H1 (cell line): ENCODE data around the gene RAPGEF5. TPM values are rescaled to one million over a fixed set of nuclear protein-coding genes. Genes with fewer than 3 reads are reported as not detected.

Experiments
- CTCF ChIA-PET: fragments of 300-600 bp; sonication (Branson Sonifier 250); formaldehyde crosslinking; loops from one replicate; lab custom pipeline; 2021; ENCODE audit not compliant: partially characterized antibody; lab: Charles Lee
- POLR2A ChIA-PET: fragments of 300-600 bp; sonication (Branson Sonifier 250); formaldehyde crosslinking; loops from one replicate; lab custom pipeline; 2021; ENCODE audit warnings: inconsistent platforms; ENCODE audit not compliant: partially characterized antibody; lab: Charles Lee
- DNase-seq, 2 experiments: peaks; one replicate each; pipeline versions ENCODE4 v3.0.0 to v3.0.0-alpha.2; 2010 to 2022; ENCODE audit warnings: low spot score in 2 of 2, low read depth in 1 of 2, mixed read lengths in 1 of 2
- FAIRE-seq: peaks from 2 replicates; lab custom pipeline; 2011; peaks lifted over from hg19 to GRCh38; lab: Jason Lieb, UNC
- H2AFZ ChIP-seq: 2 replicates; pipeline ENCODE4 v1.8.1; 2012; ENCODE audit warnings: low read length, inconsistent platforms
- H2AK5ac ChIP-seq: 2 replicates; pipeline ENCODE4 v1.6.1; 2013; ENCODE audit warnings: low read depth, low read length
- H2BK120ac ChIP-seq: replicated peaks from 2 replicates; pipeline ENCODE3; 2013; ENCODE audit warnings: low read depth, low read length, inconsistent platforms
- H2BK12ac ChIP-seq: 2 replicates; pipeline ENCODE4 v1.6.1; 2013; ENCODE audit warnings: low read depth, low read length
- H2BK15ac ChIP-seq: 2 replicates; pipeline ENCODE4 v1.6.1; 2013; ENCODE audit warnings: low read length
- H2BK20ac ChIP-seq: 2 replicates; pipeline ENCODE4 v1.6.1; 2013; ENCODE audit warnings: low read length
- H2BK5ac ChIP-seq: 2 replicates; pipeline ENCODE4 v1.6.1; 2013; ENCODE audit warnings: low read depth, low read length
- H3K14ac ChIP-seq: 2 replicates; pipeline ENCODE4 v1.6.1; 2013; ENCODE audit warnings: inconsistent platforms; ENCODE audit not compliant: insufficient read length
- H3K18ac ChIP-seq: 2 replicates; pipeline ENCODE4 v1.6.1; 2013; ENCODE audit warnings: low read length; ENCODE audit errors: extremely low read depth
- H3K23ac ChIP-seq: 2 replicates; pipeline ENCODE4 v1.6.1; 2013; ENCODE audit warnings: inconsistent platforms; ENCODE audit not compliant: insufficient read length
- H3K23me2 ChIP-seq: 2 replicates; pipeline ENCODE4 v1.6.1; 2013; ENCODE audit warnings: low read depth, low read length
- H3K27ac ChIP-seq: 2 replicates; pipeline ENCODE4 v1.6.1; 2011; ENCODE audit warnings: low read depth, low read length, inconsistent platforms
- H3K27me3 ChIP-seq, 4 experiments: replicated peaks in 1 of 4; 1 replicate in 1 of 4; 2 replicates in 3 of 4; pipeline versions ENCODE4 v1.6.1 to v1.8.1; 2011 to 2013; ENCODE audit warnings: low read length in 3 of 4, mild to moderate bottlenecking in 3 of 4, inconsistent platforms in 2 of 4, mixed read lengths in 2 of 4, moderate library complexity in 1 of 4; ENCODE audit not compliant: control insufficient read depth in 3 of 4, insufficient read depth in 3 of 4; ENCODE audit errors: extremely low read depth in 1 of 4
- H3K36me3 ChIP-seq, 4 experiments: 2 replicates each; pipeline versions ENCODE4 v1.6.1 to v1.8.1; 2011 to 2013; ENCODE audit warnings: mild to moderate bottlenecking in 4 of 4, low read length in 3 of 4, moderate library complexity in 2 of 4, control low read depth in 1 of 4, inconsistent platforms in 1 of 4; ENCODE audit not compliant: insufficient read depth in 4 of 4, control insufficient read depth in 2 of 4
- H3K4ac ChIP-seq: replicated peaks from 2 replicates; pipeline ENCODE3; 2013; ENCODE audit warnings: low read length, low read depth, mixed read lengths, inconsistent platforms; ENCODE audit not compliant: insufficient read length
- H3K4me1 ChIP-seq, 4 experiments: replicated peaks in 1 of 4; 1 replicate in 1 of 4; 2 replicates in 3 of 4; pipeline versions ENCODE4 v1.6.1 to v1.8.1; 2011 to 2013; ENCODE audit warnings: low read length in 3 of 4, inconsistent platforms in 2 of 4, mixed read lengths in 1 of 4; ENCODE audit not compliant: insufficient read depth in 4 of 4, control insufficient read depth in 3 of 4
- H3K4me2 ChIP-seq, 2 experiments: 2 replicates each; pipeline versions ENCODE4 v1.6.1 to v1.8.1; 2011 to 2013; ENCODE audit warnings: low read depth in 2 of 2, low read length in 2 of 2, control low read depth in 1 of 2, inconsistent platforms in 1 of 2, mild to moderate bottlenecking in 1 of 2; ENCODE audit not compliant: insufficient read depth in 1 of 2
- H3K4me3 ChIP-seq, 4 experiments: fragments of 200-600, 300-600 bp in 1 of 4; sonication (generic), shearing (Covaris generic), sonication (Bioruptor Twin) in 1 of 4; 2 replicates each; pipeline versions ENCODE4 v1.5.1 to v1.8.1; 2011 to 2016; ENCODE audit warnings: low read length in 4 of 4, low read depth in 3 of 4, control low read depth in 2 of 4, inconsistent platforms in 2 of 4, mild to moderate bottlenecking in 2 of 4, mixed read lengths in 1 of 4, moderate library complexity in 1 of 4; ENCODE audit not compliant: insufficient read depth in 2 of 4; ENCODE audit errors: extremely low read depth in 1 of 4
- H3K56ac ChIP-seq: replicated peaks from 2 replicates; pipeline ENCODE3; 2013; ENCODE audit warnings: low read depth, mild to moderate bottlenecking, mixed read lengths, low read length, inconsistent platforms; ENCODE audit not compliant: insufficient read length
- H3K79me1 ChIP-seq: 2 replicates; pipeline ENCODE4 v1.6.1; 2013; ENCODE audit warnings: low read depth, low read length, control low read depth
- H3K79me2 ChIP-seq, 2 experiments: 2 replicates each; pipeline versions ENCODE4 v1.6.1 to v1.8.1; 2012 to 2013; ENCODE audit warnings: low read length in 2 of 2, mild to moderate bottlenecking in 2 of 2, inconsistent platforms in 1 of 2; ENCODE audit not compliant: insufficient read depth in 2 of 2, control insufficient read depth in 1 of 2
- H3K9ac ChIP-seq, 4 experiments: replicated peaks in 1 of 4; 1 replicate in 1 of 4; 2 replicates in 3 of 4; pipeline versions ENCODE4 v1.6.1 to v1.8.1; 2011 to 2013; ENCODE audit warnings: low read depth in 3 of 4, low read length in 3 of 4, control low read depth in 2 of 4, mild to moderate bottlenecking in 2 of 4, moderate library complexity in 2 of 4, inconsistent platforms in 1 of 4; ENCODE audit errors: extremely low read depth in 1 of 4
- H3K9me3 ChIP-seq, 2 experiments: 2 replicates each; pipeline versions ENCODE4 v1.6.1 to v1.8.1; 2012 to 2013; ENCODE audit warnings: mild to moderate bottlenecking in 2 of 2, moderate library complexity in 2 of 2, control low read depth in 1 of 2, inconsistent platforms in 1 of 2, low read depth in 1 of 2, low read length in 1 of 2, mixed read lengths in 1 of 2; ENCODE audit not compliant: insufficient read depth in 2 of 2
- H4K20me1 ChIP-seq, 2 experiments: replicated peaks in 1 of 2; 2 replicates each; pipeline versions ENCODE3 to v1.8.1; 2011 to 2013; ENCODE audit warnings: inconsistent platforms in 2 of 2, low read length in 2 of 2, mild to moderate bottlenecking in 1 of 2; ENCODE audit not compliant: insufficient read depth in 2 of 2, control insufficient read depth in 1 of 2
- H4K5ac ChIP-seq: 2 replicates; pipeline ENCODE4 v1.6.1; 2013; ENCODE audit warnings: low read length, low read depth, mixed read lengths, inconsistent platforms; ENCODE audit not compliant: insufficient read length
- H4K8ac ChIP-seq: 2 replicates; pipeline ENCODE4 v1.8.0; 2013; ENCODE audit warnings: mild to moderate bottlenecking, moderate library complexity, low read length, inconsistent platforms; ENCODE audit not compliant: insufficient read depth; ENCODE audit errors: extremely low read depth
- H4K91ac ChIP-seq: replicated peaks from 2 replicates; pipeline ENCODE3; 2013; ENCODE audit warnings: low read length, mixed read lengths, inconsistent platforms; ENCODE audit not compliant: insufficient read length
- KDM4A ChIP-seq: IDR thresholded peaks from one replicate; pipeline ENCODE4 v1.7.1; 2012; ENCODE audit warnings: low read depth, mild to moderate bottlenecking, moderate library complexity, low read length, inconsistent platforms; ENCODE audit not compliant: severe bottlenecking
- SIX5 ChIP-seq: IDR thresholded peaks from 2 replicates; pipeline ENCODE4 v1.6.1; 2011; ENCODE audit warnings: mild to moderate bottlenecking, low read depth, low read length
- TAF1 ChIP-seq: IDR thresholded peaks from 2 replicates; pipeline ENCODE4 v1.6.1; 2011; ENCODE audit warnings: mild to moderate bottlenecking, low read depth, low read length
- WGBS, 2 experiments: shearing (Covaris generic) in 1 of 2; methylation state at CpG; one replicate each; pipeline versions ENCODE4 v1.1.6 to v1.1.7; 2013 to 2015; ENCODE audit warnings: low lambda C conversion rate in 2 of 2, mixed read lengths in 2 of 2, inconsistent platforms in 1 of 2, low coverage in 1 of 2, missing lambda C conversion rate in 1 of 2; ENCODE audit not compliant: insufficient replicate concordance in 2 of 2, insufficient coverage in 1 of 2, insufficient read length in 1 of 2; ENCODE audit errors: extremely low coverage in 1 of 2, missing lambda C conversion rate in 1 of 2; 5-methylcytosine and 5-hydroxymethylcytosine counted together
- polyA plus RNA-seq, 7 experiments: library from polyadenylated mRNA; depleted of rRNA in 3 of 7; stranded (reverse) in 5 of 7; unstranded in 2 of 7; fragments of >200 nt in 5 of 7; fragments of 200-250 nt in 2 of 7; gene quantifications; 1 replicate in 5 of 7; 2 replicates in 1 of 7; 4 replicates in 1 of 7; pipeline versions ENCODE4 v1.2.1 to v1.2.3, GENCODE V29; 2011 to 2013; ENCODE audit warnings: missing spikeins in 2 of 7, mixed read lengths in 2 of 7
- total RNA-seq: library from RNA; stranded (reverse); fragmentation: NEBNext Ultra II Directional; extraction: Animal tissue kit (Norgen Biotek cat#: 25700); gene quantifications from 2 replicates; pipeline ENCODE4 v1.2.1, GENCODE V29; 2021
- TF ChIP-seq, protein P1 (sequence below): IDR thresholded peaks from 2 replicates; pipeline ENCODE4 v1.6.1; 2012; ENCODE audit warnings: inconsistent platforms
- TF ChIP-seq, protein P2 (sequence below): IDR thresholded peaks from 2 replicates; pipeline ENCODE4 v1.6.1; 2012; ENCODE audit warnings: inconsistent platforms
- TF ChIP-seq, protein P3 (sequence below): IDR thresholded peaks from 2 replicates; pipeline ENCODE4 v1.6.1; 2011; ENCODE audit warnings: low read depth, mild to moderate bottlenecking, low read length; ENCODE audit not compliant: insufficient read depth

RAPGEF5 gene
- total and polyA plus RNA-seq, 2 of the 8 experiments (the other 6 are each of a cell fraction or from before 2014, with no cell fraction given) = 4.4 to 22.9 TPM

DNA sequence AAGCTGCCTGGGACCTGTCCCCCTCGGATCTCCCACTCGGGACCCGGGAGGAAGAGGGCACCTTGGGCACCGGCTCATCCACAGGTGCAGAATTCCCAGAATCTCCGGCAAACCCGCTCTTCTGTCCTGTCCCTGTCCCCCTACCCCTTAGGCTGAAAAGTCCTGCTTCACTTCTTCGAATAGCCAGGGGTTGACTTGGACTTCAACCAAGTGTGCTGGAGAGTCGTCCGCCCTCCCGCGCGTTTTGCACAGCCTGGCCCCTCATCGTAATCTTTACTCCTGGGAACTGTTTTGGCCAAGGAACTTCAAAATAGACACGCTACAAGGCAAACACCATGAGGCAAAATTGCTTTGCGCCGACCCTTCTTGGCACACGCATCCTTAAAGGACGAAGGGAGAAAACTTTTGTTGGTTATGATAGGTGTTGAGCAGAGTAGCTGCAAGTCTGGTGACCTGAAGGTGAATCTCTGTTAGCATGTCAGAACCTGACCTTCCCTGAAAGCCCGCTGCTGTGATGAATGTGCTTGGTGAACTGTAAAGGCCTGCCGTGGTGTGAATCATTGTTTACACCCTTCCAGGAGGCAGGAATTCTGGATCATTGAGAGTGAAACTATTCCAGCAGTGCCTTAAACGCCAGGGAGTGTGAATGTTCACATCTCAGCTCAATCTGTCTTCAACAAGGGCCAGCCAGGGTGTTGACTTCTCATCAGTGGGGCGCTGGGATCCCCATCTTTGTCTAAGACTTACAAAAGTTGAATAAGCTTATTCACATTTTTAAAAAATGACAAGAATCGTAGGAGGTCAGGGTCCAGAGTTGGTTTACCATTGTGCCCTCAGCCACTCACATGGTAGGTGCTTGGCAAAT is 589 bp upstream of the RAPGEF5 start:
- FAIRE-seq = no peak
- POLR2A ChIA-PET = no interaction called here

More for the DNA sequence above, 589 bp upstream of the RAPGEF5 start:
- Histone ChIP-seq H2AFZ (peak overlapping the region; percentile 66), H4K8ac (peak overlapping the region; percentile 64; the same call in 1 of the 2 replicates), H3K9me3 (peaks cover 0 to 3% of the 10 kb centered on the region in 2 experiments; a peak in 1 of 4 replicates), H3K56ac (no peak overlapping the region), H2BK20ac (no peak overlapping the region), H4K20me1 (no peaks in the 10 kb centered on the region), H2AK5ac (no peak overlapping the region), H2BK15ac (no peak overlapping the region), H3K4ac (no peak overlapping the region), H3K4me3 (peak overlapping the region; percentile 51 to 75 (median 62)), H3K4me2 (peak overlapping the region; percentile 73 to 79), H3K27me3 (peaks cover 0 to 14% (median 7%) of the 10 kb centered on the region in 4 experiments; a peak in 5 of 7 replicates), H3K9ac (no peak overlapping the region), H3K14ac (no peak overlapping the region), H3K4me1 (peaks cover 0 to 11% (median 9%) of the 10 kb centered on the region in 4 experiments; a peak in 4 of 7 replicates), H3K27ac (no peak overlapping the region), H2BK5ac (0 out of 2 replicates have a peak overlapping the region, but pooled peaks have one; percentile 9), H2BK120ac (no peak overlapping the region), H3K23ac (no peak overlapping the region), H3K79me1 (no peaks in the 10 kb centered on the region), H2BK12ac (0 out of 2 replicates have a peak overlapping the region, but pooled peaks have one; percentile 43), H3K23me2 (peaks cover 7% of the 10 kb centered on the region; the same call in 1 of the 2 replicates), H3K79me2 (peaks cover 6 to 38% of the 10 kb centered on the region in 2 experiments), H4K5ac (no peak overlapping the region), H4K91ac (no peak overlapping the region), H3K36me3 (peaks cover 0 to 8% (median 2%) of the 10 kb centered on the region in 4 experiments; a peak in 2 of 8 replicates), H3K18ac (peak overlapping the region; percentile 65)
- CTCF ChIA-PET = interaction anchor here (0.6 to 1.0 kb wide), 2 partner anchors 31 to 274 kb away, joined by 3 read pairs; no protein-coding TSS in a partner anchor
- 49% methylated on average over 21 of the region's 23 CpGs; no CpG with 5 or more reads in 1 of the 2 experiments for WGBS, 2 experiments
- peak in 1 of 2 experiments; percentile 61 for DNase-seq
- TF ChIP-seq SIX5 = no peak
- TF ChIP-seq, protein P1, sequence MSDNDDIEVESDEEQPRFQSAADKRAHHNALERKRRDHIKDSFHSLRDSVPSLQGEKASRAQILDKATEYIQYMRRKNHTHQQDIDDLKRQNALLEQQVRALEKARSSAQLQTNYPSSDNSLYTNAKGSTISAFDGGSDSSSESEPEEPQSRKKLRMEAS = peak; percentile 44; the same call in 1 of the 2 replicates
- TF ChIP-seq, protein P2, sequence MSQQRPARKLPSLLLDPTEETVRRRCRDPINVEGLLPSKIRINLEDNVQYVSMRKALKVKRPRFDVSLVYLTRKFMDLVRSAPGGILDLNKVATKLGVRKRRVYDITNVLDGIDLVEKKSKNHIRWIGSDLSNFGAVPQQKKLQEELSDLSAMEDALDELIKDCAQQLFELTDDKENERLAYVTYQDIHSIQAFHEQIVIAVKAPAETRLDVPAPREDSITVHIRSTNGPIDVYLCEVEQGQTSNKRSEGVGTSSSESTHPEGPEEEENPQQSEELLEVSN = peak; percentile 82
- TF ChIP-seq TAF1 = no peak
- TF ChIP-seq, protein P3, sequence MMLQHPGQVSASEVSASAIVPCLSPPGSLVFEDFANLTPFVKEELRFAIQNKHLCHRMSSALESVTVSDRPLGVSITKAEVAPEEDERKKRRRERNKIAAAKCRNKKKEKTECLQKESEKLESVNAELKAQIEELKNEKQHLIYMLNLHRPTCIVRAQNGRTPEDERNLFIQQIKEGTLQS = no peak
- peak; percentile 28 for TF ChIP-seq KDM4A
